Measurements from ENCODE around the gene DPYSL5. TPM values are rescaled to one million over a fixed set of nuclear protein-coding genes. Genes with fewer than 3 reads are reported as not detected.

Gene DPYSL5
- total and polyA plus RNA-seq, 2 donors (not counting 3 experiments of a cell fraction or from before 2014, with no cell fraction given), result not detected

- dilution Hi-C loops (cut with MboI; ENCODE audit: extremely low pct_ligation_motif_present, low sequenced_read_pairs), result no loop called here
- Histone ChIP-seq H4K20me1 (replicated peaks; ENCODE audit: control insufficient read depth, extremely low read depth, insufficient read depth, low read length) (no peaks in the 10 kb centered on the region), H2AFZ (ENCODE audit: low read depth, low read length) (no peak overlapping the region), H3K27me3 (ENCODE audit: control insufficient read depth in 2 of 2, insufficient read depth in 2 of 2, low read length in 2 of 2) (peaks cover 0 to 9% of the 10 kb centered on the region in 2 experiments), H3K27ac (ENCODE audit: insufficient read depth, low read depth, low read length) (no peak overlapping the region), H3K9me3 (replicated peaks; ENCODE audit: control insufficient read depth, insufficient read depth, low read length) (no peaks in the 10 kb centered on the region), H3K9ac (replicated peaks; ENCODE audit: extremely low read depth, insufficient read depth, low read length) (no peak overlapping the region), H3K4me1 (ENCODE audit: control insufficient read depth, extremely low read depth, insufficient read depth, low read length) (no peaks in the 10 kb centered on the region), H3K79me2 (ENCODE audit: control insufficient read depth, insufficient read depth, low read length) (no peaks in the 10 kb centered on the region), H3K4me2 (ENCODE audit: insufficient read depth, low read length) (no peak overlapping the region), H3K9me1 (replicated peaks; ENCODE audit: control insufficient read depth, extremely low read depth, insufficient read depth, low read length) (no peaks in the 10 kb centered on the region), H3K4me3 (replicated peaks in 1 of 3; ENCODE audit: insufficient read depth in 1 of 3, low read depth in 1 of 3, low read length in 3 of 3) (no peak overlapping the region), H3K36me3 (ENCODE audit: control insufficient read depth in 2 of 2, extremely low read depth in 1 of 2, insufficient read depth in 2 of 2, low read length in 2 of 2) (no peaks in the 10 kb centered on the region)
- POLR2A ChIA-PET, result interaction anchor here (0.6 kb wide), 1 partner anchor 38 kb away, joined by 4 read pairs; no protein-coding TSS in a partner anchor
- no peak for DNase-seq (ENCODE audit: low read depth, low spot score)
- intact Hi-C loops (cut with micrococcal nuclease), result no loop called here
- CTCF ChIA-PET, result interaction anchor here (1.0 to 1.2 kb wide), 2 partner anchors 9 to 10 kb away, joined by 3 read pairs; no protein-coding TSS in a partner anchor
- FAIRE-seq, result no peak
- BruUV-seq (replicated peaks), result no TSS peak
- TF ChIP-seq JUN (IDR thresholded peaks at IDR 0.05; ENCODE audit: borderline replicate concordance, insufficient read depth, insufficient read length, low read depth) (no peak), POLR2AphosphoS5 (IDR thresholded peaks at IDR 0.05; ENCODE audit: insufficient read depth, low read depth, low read length) (no peak), MAX (IDR thresholded peaks at IDR 0.05; ENCODE audit: insufficient read depth, insufficient read length) (no peak), POLR2A (IDR thresholded peaks at IDR 0.05; ENCODE audit: low read depth, low read length) (no peak), MYC (IDR thresholded peaks at IDR 0.05; ENCODE audit: low read depth, low read length) (no peak), FOS (IDR thresholded peaks at IDR 0.05; ENCODE audit: borderline replicate concordance, insufficient read depth, low read length) (no peak), GATA2 (IDR thresholded peaks at IDR 0.05; ENCODE audit: insufficient read depth, insufficient read length, low read depth, low read length) (no peak)
Measured at GRCh38 chr2:26818972-26819371, 29.0 kb upstream of the DPYSL5 start.

GRCh38 chr2:26820932-26821331 lies 27.0 kb upstream of the DPYSL5 start:
- intact Hi-C loops (cut with micrococcal nuclease), result no loop called here
- H3K79me2 ChIP-seq (ENCODE audit: control insufficient read depth, insufficient read depth, low read length), result no peaks in the 10 kb centered on the region
- H3K27ac ChIP-seq (ENCODE audit: insufficient read depth, low read depth, low read length), result no peak overlapping the region
- CTCF ChIA-PET, result interaction anchor here (0.8 to 1.5 kb wide), 2 partner anchors 9 to 25 kb away, joined by 3 to 4 read pairs; no protein-coding TSS in a partner anchor
- H2AFZ ChIP-seq (ENCODE audit: low read depth, low read length), result no peak overlapping the region
- H3K4me3 ChIP-seq (replicated peaks in 1 of 3; ENCODE audit: insufficient read depth in 1 of 3, low read depth in 1 of 3, low read length in 3 of 3), result no peak overlapping the region
- TF ChIP-seq CTCF (IDR thresholded peaks at IDR 0.05; ENCODE audit: extremely low read depth in 1 of 2, insufficient read depth in 1 of 2, low read depth in 1 of 2, low read length in 2 of 2) (no peak), POLR2A (IDR thresholded peaks at IDR 0.05; ENCODE audit: low read depth, low read length) (no peak), GATA2 (IDR thresholded peaks at IDR 0.05; ENCODE audit: insufficient read depth, insufficient read length, low read depth, low read length) (no peak), MAX (IDR thresholded peaks at IDR 0.05; ENCODE audit: insufficient read depth, insufficient read length) (no peak), JUN (IDR thresholded peaks at IDR 0.05; ENCODE audit: borderline replicate concordance, insufficient read depth, insufficient read length, low read depth) (no peak), FOS (IDR thresholded peaks at IDR 0.05; ENCODE audit: borderline replicate concordance, insufficient read depth, low read length) (no peak), MYC (IDR thresholded peaks at IDR 0.05; ENCODE audit: low read depth, low read length) (no peak), EZH2 (IDR thresholded peaks at IDR 0.05; ENCODE audit: borderline replicate concordance, low read depth, low read length, severe bottlenecking) (no peak), POLR2AphosphoS5 (IDR thresholded peaks at IDR 0.05; ENCODE audit: insufficient read depth, low read depth, low read length) (no peak)
- H3K9me1 ChIP-seq (replicated peaks; ENCODE audit: control insufficient read depth, extremely low read depth, insufficient read depth, low read length), result no peaks in the 10 kb centered on the region
- dilution Hi-C loops (cut with MboI; ENCODE audit: extremely low pct_ligation_motif_present, low sequenced_read_pairs), result no loop called here
- H3K9me3 ChIP-seq (replicated peaks; ENCODE audit: control insufficient read depth, insufficient read depth, low read length), result no peaks in the 10 kb centered on the region
- no TSS peak for BruUV-seq (replicated peaks)
- POLR2A ChIA-PET, result no interaction called here
- FAIRE-seq (no peak), DNase-seq (ENCODE audit: low read depth, low spot score) (no peak)
- H3K9ac ChIP-seq (replicated peaks; ENCODE audit: extremely low read depth, insufficient read depth, low read length), result no peak overlapping the region
- peaks cover 0 to 9% of the 10 kb centered on the region in 2 experiments for H3K27me3 ChIP-seq (ENCODE audit: control insufficient read depth in 2 of 2, insufficient read depth in 2 of 2, low read length in 2 of 2)
- no peaks in the 10 kb centered on the region for H3K36me3 ChIP-seq (ENCODE audit: control insufficient read depth in 2 of 2, extremely low read depth in 1 of 2, insufficient read depth in 2 of 2, low read length in 2 of 2)
- H3K4me2 ChIP-seq (ENCODE audit: insufficient read depth, low read length), result no peak overlapping the region
- no peaks in the 10 kb centered on the region for H4K20me1 ChIP-seq (replicated peaks; ENCODE audit: control insufficient read depth, extremely low read depth, insufficient read depth, low read length)
- no peaks in the 10 kb centered on the region for H3K4me1 ChIP-seq (ENCODE audit: control insufficient read depth, extremely low read depth, insufficient read depth, low read length)
